ENCODE measurements around the gene RTEL1. TPM values are rescaled to one million over a fixed set of nuclear protein-coding genes. Genes with fewer than 3 reads are reported as not detected.

Gene RTEL1
- total and polyA plus RNA-seq, 9 of the 15 experiments (the other 6 are each of a cell fraction or from before 2014, with no cell fraction given): 0.36 to 61.0 (median 17.9) TPM

DNA sequence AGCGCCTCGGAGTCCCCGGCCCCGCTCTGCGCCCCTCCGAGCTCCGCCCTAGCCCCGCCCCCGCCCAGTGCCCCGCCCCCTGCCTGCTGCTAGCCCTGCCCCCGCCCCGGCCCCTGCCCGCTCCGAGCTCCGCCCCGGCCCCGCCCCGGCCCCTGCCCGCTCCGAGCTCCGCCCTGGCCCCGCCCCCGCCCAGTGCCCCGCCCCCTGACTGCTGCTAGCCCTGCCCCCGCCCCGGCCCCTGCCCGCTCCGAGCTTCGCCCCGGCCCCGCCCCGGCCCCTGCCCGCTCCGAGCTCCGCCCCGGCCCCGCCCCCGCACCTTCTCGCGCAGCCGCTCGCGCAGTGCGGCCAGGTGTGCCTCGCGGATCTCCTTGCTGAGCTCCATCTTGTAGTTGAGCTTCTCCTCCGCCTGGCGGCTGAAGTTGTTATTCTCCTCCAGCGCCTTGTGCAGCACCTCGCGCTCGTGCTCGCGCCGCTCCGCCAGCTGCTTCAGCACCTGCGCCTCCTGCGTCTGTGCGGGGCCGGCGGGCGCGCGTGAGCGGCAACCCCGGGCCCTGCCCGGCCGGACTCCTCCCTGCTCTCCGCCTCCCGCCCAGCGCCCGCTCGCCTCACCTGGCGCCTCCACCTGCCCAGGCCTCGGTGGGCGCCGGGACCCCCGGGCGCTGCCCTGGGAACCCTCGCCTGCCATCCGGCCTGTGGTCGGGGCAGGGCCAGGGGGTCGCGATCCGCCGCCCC lies 16.2 kb upstream of the RTEL1 start (continued):
- no peak for TF ChIP-seq STAT5B (CRISPR knock-in tag; IDR thresholded peaks at IDR 0.05)
- TF ChIP-seq SAFB2 (IDR thresholded peaks at IDR 0.05; ENCODE audit: borderline replicate concordance, low read depth, low read length, severe bottlenecking): no peak
- TF ChIP-seq ZNF830 (CRISPR knock-in tag; IDR thresholded peaks at IDR 0.05): no peak
- TF ChIP-seq, protein P1, sequence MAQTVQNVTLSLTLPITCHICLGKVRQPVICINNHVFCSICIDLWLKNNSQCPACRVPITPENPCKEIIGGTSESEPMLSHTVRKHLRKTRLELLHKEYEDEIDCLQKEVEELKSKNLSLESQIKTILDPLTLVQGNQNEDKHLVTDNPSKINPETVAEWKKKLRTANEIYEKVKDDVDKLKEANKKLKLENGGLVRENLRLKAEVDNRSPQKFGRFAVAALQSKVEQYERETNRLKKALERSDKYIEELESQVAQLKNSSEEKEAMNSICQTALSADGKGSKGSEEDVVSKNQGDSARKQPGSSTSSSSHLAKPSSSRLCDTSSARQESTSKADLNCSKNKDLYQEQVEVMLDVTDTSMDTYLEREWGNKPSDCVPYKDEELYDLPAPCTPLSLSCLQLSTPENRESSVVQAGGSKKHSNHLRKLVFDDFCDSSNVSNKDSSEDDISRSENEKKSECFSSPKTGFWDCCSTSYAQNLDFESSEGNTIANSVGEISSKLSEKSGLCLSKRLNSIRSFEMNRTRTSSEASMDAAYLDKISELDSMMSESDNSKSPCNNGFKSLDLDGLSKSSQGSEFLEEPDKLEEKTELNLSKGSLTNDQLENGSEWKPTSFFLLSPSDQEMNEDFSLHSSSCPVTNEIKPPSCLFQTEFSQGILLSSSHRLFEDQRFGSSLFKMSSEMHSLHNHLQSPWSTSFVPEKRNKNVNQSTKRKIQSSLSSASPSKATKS (CRISPR knock-in tag; IDR thresholded peaks at IDR 0.05): no peak
- TF ChIP-seq, protein P2, sequence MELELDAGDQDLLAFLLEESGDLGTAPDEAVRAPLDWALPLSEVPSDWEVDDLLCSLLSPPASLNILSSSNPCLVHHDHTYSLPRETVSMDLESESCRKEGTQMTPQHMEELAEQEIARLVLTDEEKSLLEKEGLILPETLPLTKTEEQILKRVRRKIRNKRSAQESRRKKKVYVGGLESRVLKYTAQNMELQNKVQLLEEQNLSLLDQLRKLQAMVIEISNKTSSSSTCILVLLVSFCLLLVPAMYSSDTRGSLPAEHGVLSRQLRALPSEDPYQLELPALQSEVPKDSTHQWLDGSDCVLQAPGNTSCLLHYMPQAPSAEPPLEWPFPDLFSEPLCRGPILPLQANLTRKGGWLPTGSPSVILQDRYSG (tag; conservative IDR thresholded peaks at IDR 0.05; ENCODE audit: low read depth): no peak
- TF ChIP-seq EP300 (IDR thresholded peaks at IDR 0.05; ENCODE audit: low read length): no peak
- TF ChIP-seq, protein P3, sequence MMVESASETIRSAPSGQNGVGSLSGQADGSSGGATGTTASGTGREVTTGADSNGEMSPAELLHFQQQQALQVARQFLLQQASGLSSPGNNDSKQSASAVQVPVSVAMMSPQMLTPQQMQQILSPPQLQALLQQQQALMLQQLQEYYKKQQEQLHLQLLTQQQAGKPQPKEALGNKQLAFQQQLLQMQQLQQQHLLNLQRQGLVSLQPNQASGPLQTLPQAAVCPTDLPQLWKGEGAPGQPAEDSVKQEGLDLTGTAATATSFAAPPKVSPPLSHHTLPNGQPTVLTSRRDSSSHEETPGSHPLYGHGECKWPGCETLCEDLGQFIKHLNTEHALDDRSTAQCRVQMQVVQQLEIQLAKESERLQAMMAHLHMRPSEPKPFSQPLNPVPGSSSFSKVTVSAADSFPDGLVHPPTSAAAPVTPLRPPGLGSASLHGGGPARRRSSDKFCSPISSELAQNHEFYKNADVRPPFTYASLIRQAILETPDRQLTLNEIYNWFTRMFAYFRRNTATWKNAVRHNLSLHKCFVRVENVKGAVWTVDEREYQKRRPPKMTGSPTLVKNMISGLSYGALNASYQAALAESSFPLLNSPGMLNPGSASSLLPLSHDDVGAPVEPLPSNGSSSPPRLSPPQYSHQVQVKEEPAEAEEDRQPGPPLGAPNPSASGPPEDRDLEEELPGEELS (CRISPR knock-in tag; IDR thresholded peaks at IDR 0.05; ENCODE audit: borderline replicate concordance): no peak
- no peak for TF ChIP-seq FOSL1 (tag; conservative IDR thresholded peaks at IDR 0.05)
- TF ChIP-seq TAF7 (tag; IDR thresholded peaks at IDR 0.05): no peak
- no peak for TF ChIP-seq BCOR (IDR thresholded peaks at IDR 0.05)
- TF ChIP-seq, protein P4, sequence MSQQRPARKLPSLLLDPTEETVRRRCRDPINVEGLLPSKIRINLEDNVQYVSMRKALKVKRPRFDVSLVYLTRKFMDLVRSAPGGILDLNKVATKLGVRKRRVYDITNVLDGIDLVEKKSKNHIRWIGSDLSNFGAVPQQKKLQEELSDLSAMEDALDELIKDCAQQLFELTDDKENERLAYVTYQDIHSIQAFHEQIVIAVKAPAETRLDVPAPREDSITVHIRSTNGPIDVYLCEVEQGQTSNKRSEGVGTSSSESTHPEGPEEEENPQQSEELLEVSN (IDR thresholded peaks at IDR 0.05; ENCODE audit: borderline replicate concordance in 1 of 2, extremely low read depth in 1 of 2, insufficient read depth in 1 of 2, insufficient read length in 1 of 2, low read depth in 1 of 2, low read length in 1 of 2, poor library complexity in 1 of 2, severe bottlenecking in 1 of 2): peak; percentile 24 to 67
- TF ChIP-seq MAZ (CRISPR knock-in tag; conservative IDR thresholded peaks at IDR 0.05 in 1 of 2, IDR thresholded peaks at IDR 0.05 in 1 of 2): peak in 1 of 2 experiments; percentile 74; a peak in 2 of 4 replicates
- no peak for TF ChIP-seq NUFIP1 (IDR thresholded peaks at IDR 0.05; ENCODE audit: partially characterized antibody)
- no peak for TF ChIP-seq ZNF12 (CRISPR knock-in tag; IDR thresholded peaks at IDR 0.05)
- TF ChIP-seq, protein P5, sequence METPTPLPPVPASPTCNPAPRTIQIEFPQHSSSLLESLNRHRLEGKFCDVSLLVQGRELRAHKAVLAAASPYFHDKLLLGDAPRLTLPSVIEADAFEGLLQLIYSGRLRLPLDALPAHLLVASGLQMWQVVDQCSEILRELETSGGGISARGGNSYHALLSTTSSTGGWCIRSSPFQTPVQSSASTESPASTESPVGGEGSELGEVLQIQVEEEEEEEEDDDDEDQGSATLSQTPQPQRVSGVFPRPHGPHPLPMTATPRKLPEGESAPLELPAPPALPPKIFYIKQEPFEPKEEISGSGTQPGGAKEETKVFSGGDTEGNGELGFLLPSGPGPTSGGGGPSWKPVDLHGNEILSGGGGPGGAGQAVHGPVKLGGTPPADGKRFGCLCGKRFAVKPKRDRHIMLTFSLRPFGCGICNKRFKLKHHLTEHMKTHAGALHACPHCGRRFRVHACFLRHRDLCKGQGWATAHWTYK (CRISPR knock-in tag; IDR thresholded peaks at IDR 0.05): no peak
- TF ChIP-seq, protein P6, sequence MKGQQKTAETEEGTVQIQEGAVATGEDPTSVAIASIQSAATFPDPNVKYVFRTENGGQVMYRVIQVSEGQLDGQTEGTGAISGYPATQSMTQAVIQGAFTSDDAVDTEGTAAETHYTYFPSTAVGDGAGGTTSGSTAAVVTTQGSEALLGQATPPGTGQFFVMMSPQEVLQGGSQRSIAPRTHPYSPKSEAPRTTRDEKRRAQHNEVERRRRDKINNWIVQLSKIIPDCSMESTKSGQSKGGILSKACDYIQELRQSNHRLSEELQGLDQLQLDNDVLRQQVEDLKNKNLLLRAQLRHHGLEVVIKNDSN (CRISPR knock-in tag; IDR thresholded peaks at IDR 0.05): no peak
- no peak for TF ChIP-seq ATF1 (CRISPR knock-in tag; IDR thresholded peaks at IDR 0.05)
- no peak for TF ChIP-seq ATF1 (tag; IDR thresholded peaks at IDR 0.05)
- TF ChIP-seq FOXA1 (IDR thresholded peaks at IDR 0.05; ENCODE audit: borderline replicate concordance): no peak
